Stimulated activated CD4-positive, alpha-beta T cell treated with anti-CD3 and anti-CD28 coated beads, Interleukin-4, amount 100 ng/mL, for 24 hours (primary cell): Measurements from ENCODE around the gene KRTAP5-11.
"Not testable (repeated sequence)": the region's sequence is repeated elsewhere in the genome, so short reads cannot be mapped to it uniquely, and the experiment has no call there.

Source experiments
- DNase-seq: peaks from one replicate; pipeline ENCODE4 v3.0.0-alpha.2; 2020

KRTAP5-11 gene

GRCh38 chr11:71582309-71582895 lies at the start of gene KRTAP5-11:
Gene KRTAP5-11, minus strand, starts transcription at chr11:71582875. Its CDS starts 38 bp downstream, at chr11:71582837.
- no peak for DNase-seq

GRCh38 chr11:71631551-71631950 lies 48.9 kb upstream of the KRTAP5-11 start:
- DNase-seq = not testable (repeated sequence)

GRCh38 chr11:71630071-71630470 lies 47.4 kb upstream of the KRTAP5-11 start:
- DNase-seq = not testable (repeated sequence)

GRCh38 chr11:71628943-71629342 lies 46.3 kb upstream of the KRTAP5-11 start:
- DNase-seq = not testable (repeated sequence)

- not testable (repeated sequence) for DNase-seq
Observed at GRCh38 chr11:71623226-71623625, 40.6 kb upstream of the KRTAP5-11 start.

- DNase-seq = not testable (repeated sequence)
Observed at GRCh38 chr11:71622561-71622960, 39.9 kb upstream of the KRTAP5-11 start.

GRCh38 chr11:71615003-71615402 lies 32.3 kb upstream of the KRTAP5-11 start:
- DNase-seq = not testable (repeated sequence)

GRCh38 chr11:71614366-71614917 lies 31.8 kb upstream of the KRTAP5-11 start:
- not testable (repeated sequence) for DNase-seq

- not testable (repeated sequence) for DNase-seq
Observed at GRCh38 chr11:71613931-71614330, 31.3 kb upstream of the KRTAP5-11 start.

- DNase-seq = not testable (repeated sequence)
Observed at GRCh38 chr11:71611218-71611910, 28.7 kb upstream of the KRTAP5-11 start.

GRCh38 chr11:71608272-71608671 lies 25.6 kb upstream of the KRTAP5-11 start:
- DNase-seq = not testable (repeated sequence)

- DNase-seq = not testable (repeated sequence)
Observed at GRCh38 chr11:71607520-71608216, 25.0 kb upstream of the KRTAP5-11 start.

GRCh38 chr11:71606853-71607519 lies 24.3 kb upstream of the KRTAP5-11 start:
- DNase-seq = not testable (repeated sequence)

GRCh38 chr11:71604798-71605488 lies 22.3 kb upstream of the KRTAP5-11 start:
- not testable (repeated sequence) for DNase-seq

- not testable (repeated sequence) for DNase-seq
Observed at GRCh38 chr11:71603221-71603620, 20.5 kb upstream of the KRTAP5-11 start.

GRCh38 chr11:71589546-71589920 lies 6.9 kb upstream of the KRTAP5-11 start:
- not testable (repeated sequence) for DNase-seq

GRCh38 chr11:71588822-71589545 lies 6.3 kb upstream of the KRTAP5-11 start:
- DNase-seq = peak; percentile 71

- DNase-seq = not testable (repeated sequence)
Observed at GRCh38 chr11:71588314-71588713, 5.6 kb upstream of the KRTAP5-11 start.

- DNase-seq = not testable (repeated sequence)
Observed at GRCh38 chr11:71585673-71586072, 3.0 kb upstream of the KRTAP5-11 start.

- not testable (repeated sequence) for DNase-seq
Observed at GRCh38 chr11:71582969-71583368, 294 bp upstream of the KRTAP5-11 start.

GRCh38 chr11:71581826-71582225 lies 849 bp downstream of the KRTAP5-11 start:
- DNase-seq = no peak
